ENCODE data around the gene SLC49A3.

DNA sequence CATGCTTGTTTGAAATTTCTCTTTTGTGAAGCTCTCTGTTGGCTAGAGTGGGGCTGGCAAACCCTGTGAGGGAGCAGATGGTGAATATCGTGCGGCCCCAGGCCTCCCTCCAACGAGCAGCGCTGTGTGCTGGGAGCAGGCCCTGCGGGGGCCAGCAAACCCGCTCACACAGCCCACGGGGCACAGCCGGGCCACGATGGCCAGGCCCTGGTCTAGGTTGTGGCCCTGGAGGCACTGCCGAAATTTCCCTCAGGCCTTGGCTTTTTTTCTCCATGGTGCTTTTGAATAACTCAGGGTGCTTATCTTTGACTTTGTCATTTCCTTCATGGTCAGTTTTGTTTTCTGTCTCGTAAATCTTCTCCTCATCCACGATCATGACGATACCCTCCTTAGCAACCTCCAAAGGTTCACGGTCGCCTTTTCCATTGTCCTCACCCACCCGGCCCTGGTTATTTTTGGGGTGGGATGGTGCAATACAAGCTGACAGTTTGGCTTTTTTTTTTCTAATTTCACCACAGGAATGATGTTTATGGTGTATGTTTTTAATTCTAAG is 37.4 kb upstream of the SLC49A3 start:
- TF ChIP-seq POLR2A (IDR thresholded peaks at IDR 0.05) (no peak), EP300 (IDR thresholded peaks at IDR 0.05) (no peak)
- TF ChIP-seq, protein P1, sequence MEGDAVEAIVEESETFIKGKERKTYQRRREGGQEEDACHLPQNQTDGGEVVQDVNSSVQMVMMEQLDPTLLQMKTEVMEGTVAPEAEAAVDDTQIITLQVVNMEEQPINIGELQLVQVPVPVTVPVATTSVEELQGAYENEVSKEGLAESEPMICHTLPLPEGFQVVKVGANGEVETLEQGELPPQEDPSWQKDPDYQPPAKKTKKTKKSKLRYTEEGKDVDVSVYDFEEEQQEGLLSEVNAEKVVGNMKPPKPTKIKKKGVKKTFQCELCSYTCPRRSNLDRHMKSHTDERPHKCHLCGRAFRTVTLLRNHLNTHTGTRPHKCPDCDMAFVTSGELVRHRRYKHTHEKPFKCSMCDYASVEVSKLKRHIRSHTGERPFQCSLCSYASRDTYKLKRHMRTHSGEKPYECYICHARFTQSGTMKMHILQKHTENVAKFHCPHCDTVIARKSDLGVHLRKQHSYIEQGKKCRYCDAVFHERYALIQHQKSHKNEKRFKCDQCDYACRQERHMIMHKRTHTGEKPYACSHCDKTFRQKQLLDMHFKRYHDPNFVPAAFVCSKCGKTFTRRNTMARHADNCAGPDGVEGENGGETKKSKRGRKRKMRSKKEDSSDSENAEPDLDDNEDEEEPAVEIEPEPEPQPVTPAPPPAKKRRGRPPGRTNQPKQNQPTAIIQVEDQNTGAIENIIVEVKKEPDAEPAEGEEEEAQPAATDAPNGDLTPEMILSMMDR (IDR thresholded peaks at IDR 0.05), result no peak

Data from tibial nerve (tissue), 4 donors.